Measurements from ENCODE around the gene TSPO. TPM values are rescaled to one million over a fixed set of nuclear protein-coding genes. Genes with fewer than 3 reads are reported as not detected.

Gene TSPO
- total RNA-seq, 1 donor from 2014 or later, result 124 TPM

GRCh38 chr22:43212434-43212952 is 61.1 kb downstream of the TSPO start:
- H3K4me1 Mint-ChIP-seq (ENCODE audit: low read depth, unreplicated experiment), result no peaks in the 10 kb centered on the region
- no peaks in the 10 kb centered on the region for H3K9me3 Mint-ChIP-seq (ENCODE audit: unreplicated experiment)
- Histone ChIP-seq H3K4me2 (ENCODE audit: low read length) (no peak overlapping the region), H2AFZ (ENCODE audit: low read depth, low read length) (no peak overlapping the region), H3K79me2 (ENCODE audit: insufficient read depth, low read length) (no peaks in the 10 kb centered on the region), H3K27me3 (ENCODE audit: insufficient read depth, low read length) (peaks cover 2% of the 10 kb centered on the region), H4K20me1 (ENCODE audit: insufficient read depth, low read length) (no peaks in the 10 kb centered on the region), H3K36me3 (ENCODE audit: insufficient read depth, low read length) (no peaks in the 10 kb centered on the region), H3K27ac (ENCODE audit: low read depth, low read length) (no peak overlapping the region), H3K4me3 (ENCODE audit: insufficient read depth, low read depth, low read length) (no peak overlapping the region), H3K9ac (ENCODE audit: low read length) (no peak overlapping the region), H3K4me1 (ENCODE audit: insufficient read depth, low read length) (no peaks in the 10 kb centered on the region), H3K9me3 (ENCODE audit: insufficient read depth, low read depth, low read length) (no peaks in the 10 kb centered on the region)
- peaks cover 25% of the 10 kb centered on the region for H3K27me3 Mint-ChIP-seq (ENCODE audit: low read depth, unreplicated experiment)
- FAIRE-seq (no peak), DNase-seq (ENCODE audit: low read depth) (no peak)
- TF ChIP-seq, protein P1, sequence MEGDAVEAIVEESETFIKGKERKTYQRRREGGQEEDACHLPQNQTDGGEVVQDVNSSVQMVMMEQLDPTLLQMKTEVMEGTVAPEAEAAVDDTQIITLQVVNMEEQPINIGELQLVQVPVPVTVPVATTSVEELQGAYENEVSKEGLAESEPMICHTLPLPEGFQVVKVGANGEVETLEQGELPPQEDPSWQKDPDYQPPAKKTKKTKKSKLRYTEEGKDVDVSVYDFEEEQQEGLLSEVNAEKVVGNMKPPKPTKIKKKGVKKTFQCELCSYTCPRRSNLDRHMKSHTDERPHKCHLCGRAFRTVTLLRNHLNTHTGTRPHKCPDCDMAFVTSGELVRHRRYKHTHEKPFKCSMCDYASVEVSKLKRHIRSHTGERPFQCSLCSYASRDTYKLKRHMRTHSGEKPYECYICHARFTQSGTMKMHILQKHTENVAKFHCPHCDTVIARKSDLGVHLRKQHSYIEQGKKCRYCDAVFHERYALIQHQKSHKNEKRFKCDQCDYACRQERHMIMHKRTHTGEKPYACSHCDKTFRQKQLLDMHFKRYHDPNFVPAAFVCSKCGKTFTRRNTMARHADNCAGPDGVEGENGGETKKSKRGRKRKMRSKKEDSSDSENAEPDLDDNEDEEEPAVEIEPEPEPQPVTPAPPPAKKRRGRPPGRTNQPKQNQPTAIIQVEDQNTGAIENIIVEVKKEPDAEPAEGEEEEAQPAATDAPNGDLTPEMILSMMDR (IDR thresholded peaks at IDR 0.05; ENCODE audit: insufficient read depth, low read depth, low read length), result no peak
- TF ChIP-seq EZH2 (IDR thresholded peaks at IDR 0.05; ENCODE audit: insufficient read depth, low read length), result no peak
- H3K36me3 Mint-ChIP-seq (ENCODE audit: low read depth, unreplicated experiment), result no peaks in the 10 kb centered on the region
- H3K27ac Mint-ChIP-seq (ENCODE audit: unreplicated experiment), result no peak overlapping the region
- no peak overlapping the region for H3K4me3 Mint-ChIP-seq (ENCODE audit: unreplicated experiment)

Other genes starting within 250 kb of the TSPO start
- 84.1 and 87.8 TPM in 2 replicates for gene PACSIN2, start 136.4 kb upstream of the TSPO start, total RNA-seq
- gene TTLL1, start 62.2 kb upstream of the TSPO start, total RNA-seq, result 10.7 and 13.7 TPM in 2 replicates
- gene BIK, start 40.8 kb upstream of the TSPO start, total RNA-seq, result 0.31 and 0.32 TPM in 2 replicates
- 11.5 and 15.1 TPM in 2 replicates for gene MCAT, start 8.2 kb upstream of the TSPO start, total RNA-seq
- gene TTLL12, start 35.6 kb downstream of the TSPO start, total RNA-seq, result 21.4 and 21.6 TPM in 2 replicates
- 0.02 and 0.07 TPM in 2 replicates for gene SCUBE1, start 191.8 kb downstream of the TSPO start, total RNA-seq